Epidermal melanocyte (primary cell): ENCODE data around the gene ELF5.

Experiments used
- DNase-seq: peaks from one replicate; pipeline ENCODE4 v3.0.0; 2011; ENCODE audit warnings: low spot score; ENCODE audit not compliant: insufficient read length

Gene ELF5

DNA sequence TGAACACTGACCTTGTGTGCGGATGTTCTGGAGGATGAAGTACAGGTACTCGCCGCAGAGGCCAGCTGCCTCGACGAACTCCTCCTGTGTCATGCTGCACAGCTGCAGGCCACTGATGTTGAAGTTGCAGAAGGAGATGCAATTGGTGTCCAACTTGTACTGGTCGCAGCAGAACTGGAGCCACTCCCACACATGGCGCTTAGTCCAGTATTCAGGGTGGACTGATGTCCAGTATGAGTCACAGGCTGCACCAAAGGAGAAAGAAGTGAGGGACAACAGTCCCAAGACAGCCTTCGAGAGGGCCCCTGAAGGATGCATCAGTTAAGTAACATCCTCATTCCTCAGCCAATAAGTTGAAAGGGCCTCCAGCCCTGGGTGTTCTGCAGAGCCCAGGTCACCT is 20.1 kb downstream of the ELF5 start:
- DNase-seq: no peak

DNA sequence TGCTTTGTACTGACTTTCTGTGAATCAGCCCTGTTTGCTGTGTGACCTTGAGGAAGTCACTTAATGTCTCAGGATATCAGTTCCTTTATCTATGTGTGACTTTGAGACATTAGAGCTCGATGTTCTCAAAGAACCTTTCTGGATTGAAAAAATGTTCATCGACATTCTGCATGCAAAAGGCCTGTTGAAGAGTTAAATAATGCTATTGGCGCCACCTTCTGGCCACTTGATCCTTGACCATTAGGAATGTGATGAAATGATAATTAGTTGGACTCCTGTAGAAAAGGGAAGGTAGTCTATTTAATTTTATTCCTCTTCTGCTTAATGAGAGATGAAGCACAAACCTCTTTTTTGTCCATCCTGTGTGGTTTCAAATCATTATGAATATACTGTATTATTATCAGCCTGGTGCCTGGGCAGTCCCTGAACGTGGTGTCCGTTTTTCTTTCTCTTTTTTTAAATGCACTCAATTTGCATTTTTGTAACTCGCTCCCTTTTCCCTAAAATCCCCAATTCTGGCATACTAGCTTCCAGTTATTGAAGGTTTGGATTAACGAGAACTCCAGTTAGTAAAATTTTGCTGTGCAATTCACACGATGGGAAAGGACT is 20.7 kb downstream of the ELF5 start:
- DNase-seq: peak; percentile 71

DNA sequence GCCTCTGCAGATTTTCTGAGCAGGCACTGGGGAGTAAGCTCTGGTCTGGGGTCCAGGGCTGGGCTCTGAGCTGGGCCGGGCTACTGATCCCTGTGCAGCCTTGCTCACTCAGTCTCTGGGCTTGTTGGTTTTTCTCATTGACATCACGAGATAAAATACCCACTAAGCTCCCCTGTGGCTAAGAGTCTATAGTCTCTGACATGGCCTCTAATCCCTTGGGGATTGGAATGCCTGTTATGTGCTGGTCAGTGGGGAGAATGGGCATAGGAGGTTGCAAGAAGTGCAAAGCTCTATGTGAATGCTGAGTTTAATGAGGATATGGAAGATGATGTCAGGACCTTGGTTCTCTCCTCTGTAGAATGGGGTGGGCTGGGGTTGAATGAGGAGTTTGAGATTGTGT is 23.3 kb downstream of the ELF5 start:
- DNase-seq: no peak

DNA sequence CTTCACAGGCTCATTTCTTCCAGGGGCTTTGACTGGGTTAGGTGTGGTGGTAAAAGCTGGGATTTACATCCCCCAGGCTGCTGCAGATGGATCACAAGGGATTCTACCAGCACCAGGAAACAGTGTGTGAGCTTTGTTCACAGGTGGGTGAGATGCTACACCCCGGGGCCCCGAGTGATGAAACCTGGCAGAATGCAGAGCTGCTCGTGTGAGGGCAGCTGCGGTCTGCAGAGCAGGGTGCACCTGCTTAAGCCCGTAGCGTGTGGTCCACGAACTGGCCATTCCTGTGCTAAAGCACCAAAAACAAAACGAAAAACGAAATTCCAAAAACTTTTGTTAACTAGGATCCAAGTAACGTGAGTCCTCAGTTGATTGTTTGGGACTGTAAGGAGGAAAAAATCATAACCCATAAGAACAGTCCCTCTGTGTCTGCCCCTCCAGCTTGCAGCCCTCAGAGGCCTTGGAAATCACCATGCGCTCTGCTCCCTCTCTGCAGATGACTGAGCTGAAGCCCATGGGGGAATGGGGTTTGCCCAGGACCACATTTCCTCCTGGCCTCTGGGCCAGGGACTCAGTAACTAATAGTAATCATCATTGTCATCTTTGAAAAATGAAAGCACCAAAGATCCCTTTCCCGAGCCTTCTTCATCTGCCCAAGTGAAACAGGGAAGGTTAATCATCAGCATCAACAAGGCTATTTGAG is 24.6 kb downstream of the ELF5 start:
- no peak for DNase-seq

DNA sequence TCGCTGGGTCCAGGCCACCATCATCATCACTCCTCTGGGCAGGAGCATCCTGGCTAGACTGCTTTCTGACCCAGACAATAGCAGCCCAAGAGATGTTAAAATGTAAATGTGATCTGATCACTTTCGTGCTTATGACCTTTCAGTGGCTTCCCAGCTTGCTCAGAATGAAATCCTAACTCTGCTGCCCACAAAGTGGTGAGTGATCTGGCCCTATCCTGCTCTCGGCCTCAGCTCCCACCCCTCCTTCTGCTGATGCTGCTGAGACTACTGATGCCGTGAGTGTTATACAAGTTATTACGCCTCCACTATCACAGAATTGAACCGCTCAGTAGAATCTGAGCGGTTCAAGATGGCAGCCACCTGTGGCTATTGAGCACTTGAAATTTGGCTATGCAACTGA is 26.2 kb downstream of the ELF5 start:
- DNase-seq: no peak

DNA sequence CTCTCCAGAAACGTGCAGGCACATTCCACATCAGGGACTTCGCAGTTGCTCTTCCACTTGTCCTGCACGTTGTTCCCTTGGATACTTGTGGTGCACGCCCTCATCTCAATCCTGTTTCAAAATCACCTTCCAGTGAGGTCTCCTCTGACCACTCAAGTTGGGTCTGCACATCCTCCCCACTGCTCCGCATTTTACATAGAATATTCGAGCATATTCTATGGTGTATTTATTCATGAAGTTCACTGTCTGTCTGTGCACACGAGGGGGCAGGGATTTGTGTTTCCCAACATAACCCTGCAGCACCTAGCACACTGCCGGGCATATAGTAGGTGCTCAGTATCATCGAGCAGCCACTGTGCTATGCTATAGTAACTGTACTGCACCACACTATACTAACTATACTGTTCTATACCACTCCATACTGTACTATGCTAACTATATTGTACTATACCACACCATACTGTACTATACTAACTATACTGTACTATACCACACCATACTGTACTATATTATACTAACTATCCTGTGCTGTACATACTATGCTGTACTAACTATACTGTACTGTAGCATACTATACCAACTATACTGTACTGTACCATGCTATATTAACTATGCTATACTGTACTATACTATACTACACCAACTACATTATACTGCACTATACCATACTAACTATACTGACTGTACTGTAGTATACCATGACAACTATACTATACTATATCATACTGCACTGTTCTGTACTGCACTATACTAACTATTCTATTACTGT is 30.3 kb downstream of the ELF5 start:
- no peak for DNase-seq

DNA sequence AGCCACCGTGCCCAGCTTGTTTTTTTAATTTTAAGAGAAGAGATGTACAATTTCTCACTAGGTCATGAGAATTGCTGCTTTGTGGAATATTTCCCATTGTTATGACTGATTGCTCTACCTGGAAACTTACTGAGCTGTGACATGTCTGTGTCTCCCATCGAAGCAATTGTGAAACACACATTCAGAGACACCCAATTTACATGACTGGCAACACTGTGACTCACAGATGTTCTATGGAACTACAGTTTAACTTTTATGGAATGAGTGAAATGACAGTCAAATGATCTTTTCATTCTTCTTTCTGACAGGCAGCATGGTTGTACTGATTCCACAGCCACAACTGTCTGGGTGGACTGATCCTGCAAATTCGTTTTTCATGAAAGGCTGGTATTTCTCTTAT is 32.3 kb downstream of the ELF5 start:
- no peak for DNase-seq

DNA sequence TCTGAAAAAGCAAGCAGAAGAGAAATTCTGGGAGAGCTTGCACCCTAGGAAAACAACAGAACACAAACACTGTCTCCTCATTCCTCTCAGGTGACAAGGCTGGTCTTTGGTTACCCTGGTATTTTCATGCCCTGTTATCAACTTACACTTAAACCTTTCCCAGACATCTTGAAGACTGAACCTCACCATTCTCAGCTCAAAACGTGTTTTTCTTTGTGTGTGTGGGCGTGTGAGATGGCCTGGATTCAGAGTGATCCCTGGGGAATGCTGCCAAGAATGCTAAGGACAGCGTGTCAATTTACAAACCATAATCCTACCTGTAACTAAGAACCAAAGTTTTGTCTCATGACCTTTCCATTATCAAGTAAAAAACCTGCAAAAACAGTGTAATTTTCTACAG is 33.3 kb downstream of the ELF5 start:
- DNase-seq: no peak

DNA sequence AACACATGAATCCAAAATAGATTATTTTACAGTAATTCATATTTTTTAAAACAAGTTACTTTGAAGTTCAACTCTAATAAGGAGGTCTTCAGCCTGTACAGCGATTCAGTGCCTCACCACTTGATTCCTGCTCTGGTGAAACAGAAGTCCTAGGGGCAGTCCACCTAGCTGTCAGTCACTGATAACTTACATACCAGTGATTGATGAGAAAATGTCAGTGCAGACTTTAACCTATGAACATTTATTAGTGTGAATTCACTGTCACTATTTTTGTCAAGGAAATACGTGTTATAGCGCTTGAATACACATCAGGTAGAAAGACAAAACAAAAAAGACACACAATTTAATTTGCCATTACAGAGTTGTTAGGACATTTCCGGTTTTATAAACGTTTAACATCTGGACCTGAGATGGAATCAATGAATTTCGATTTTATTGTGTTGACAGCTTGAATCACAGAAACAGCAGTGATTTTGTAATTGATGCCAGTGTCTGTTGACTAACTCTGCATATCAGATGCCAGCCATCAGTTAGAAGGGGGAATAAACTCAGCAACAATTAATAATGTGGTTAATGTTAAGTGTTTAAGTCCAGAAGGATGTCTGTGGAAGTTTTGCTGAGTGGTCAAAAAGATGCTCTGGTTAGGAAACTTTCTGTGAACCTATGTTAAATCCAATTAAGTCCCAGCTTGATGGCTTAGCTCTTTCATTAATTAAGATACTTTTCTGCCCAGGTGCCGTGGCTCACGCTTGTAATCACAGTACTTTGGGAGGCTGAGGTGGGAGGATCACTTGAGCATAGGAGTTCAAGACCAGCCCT is 34.5 kb downstream of the ELF5 start:
- DNase-seq: no peak

DNA sequence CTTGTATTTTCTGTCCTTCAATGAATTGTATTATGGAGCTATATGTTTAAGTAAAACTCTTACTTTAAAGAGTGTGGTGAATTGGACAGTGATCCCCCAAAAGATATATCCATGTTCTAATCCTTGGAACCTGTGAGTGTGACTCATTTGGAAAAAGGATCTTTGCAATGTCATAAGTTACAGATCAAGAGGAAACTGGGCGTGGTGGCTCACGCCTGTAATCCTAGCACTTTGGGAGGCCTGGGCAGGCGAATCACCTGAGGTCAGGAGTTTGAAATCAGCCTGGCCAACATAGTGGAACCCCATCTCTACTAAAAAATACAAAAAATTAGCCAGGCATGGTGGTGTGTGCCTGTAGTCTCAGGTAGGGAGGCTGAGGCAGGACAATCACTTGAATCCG is 36.7 kb downstream of the ELF5 start:
- DNase-seq: no peak

DNA sequence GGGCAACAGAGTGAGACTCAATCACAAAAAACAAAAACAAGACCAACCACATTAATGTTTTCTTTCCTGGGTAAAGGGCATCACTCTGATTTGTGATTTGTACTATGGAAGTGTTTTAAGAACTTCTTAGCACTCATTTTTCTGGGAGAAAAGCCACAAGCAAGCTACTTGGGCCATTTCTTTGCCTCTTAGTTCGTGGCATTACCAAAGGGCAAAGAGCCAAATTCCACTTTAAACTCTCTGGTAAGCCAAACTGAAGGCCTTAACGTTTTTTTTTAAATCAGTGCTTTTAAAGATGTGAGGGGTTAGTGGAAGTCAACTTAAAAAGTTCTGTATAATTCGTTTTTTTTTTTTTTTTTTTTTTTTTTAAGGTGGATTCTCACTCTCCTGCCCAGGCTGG is 37.9 kb downstream of the ELF5 start:
- DNase-seq: no peak

DNA sequence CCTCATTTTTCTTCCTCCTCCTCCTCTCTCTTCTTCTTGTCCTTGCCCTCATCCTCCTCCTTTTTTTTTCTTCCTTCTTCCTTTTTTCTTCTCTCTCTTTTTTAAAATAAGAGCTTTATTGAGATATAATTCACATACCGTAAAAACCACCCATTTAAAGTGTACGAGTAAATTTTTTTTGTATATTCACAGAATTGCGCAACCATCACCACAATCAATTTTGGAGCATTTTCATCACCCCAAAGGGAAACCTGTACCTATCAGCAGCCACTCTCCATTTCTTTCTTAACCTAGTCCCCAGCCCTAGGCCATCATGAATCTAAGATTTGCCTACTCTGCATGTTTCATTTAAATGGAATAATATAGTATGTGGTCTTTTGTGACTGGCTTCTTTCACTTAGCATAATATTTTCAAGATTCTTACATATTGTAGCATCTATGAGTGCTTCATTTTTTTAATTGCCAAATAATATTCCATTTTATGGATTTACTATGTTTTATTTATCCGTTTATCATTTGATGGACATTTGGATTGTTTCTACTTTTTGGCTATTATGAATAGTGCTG is 39.9 kb downstream of the ELF5 start:
- no peak for DNase-seq

DNA sequence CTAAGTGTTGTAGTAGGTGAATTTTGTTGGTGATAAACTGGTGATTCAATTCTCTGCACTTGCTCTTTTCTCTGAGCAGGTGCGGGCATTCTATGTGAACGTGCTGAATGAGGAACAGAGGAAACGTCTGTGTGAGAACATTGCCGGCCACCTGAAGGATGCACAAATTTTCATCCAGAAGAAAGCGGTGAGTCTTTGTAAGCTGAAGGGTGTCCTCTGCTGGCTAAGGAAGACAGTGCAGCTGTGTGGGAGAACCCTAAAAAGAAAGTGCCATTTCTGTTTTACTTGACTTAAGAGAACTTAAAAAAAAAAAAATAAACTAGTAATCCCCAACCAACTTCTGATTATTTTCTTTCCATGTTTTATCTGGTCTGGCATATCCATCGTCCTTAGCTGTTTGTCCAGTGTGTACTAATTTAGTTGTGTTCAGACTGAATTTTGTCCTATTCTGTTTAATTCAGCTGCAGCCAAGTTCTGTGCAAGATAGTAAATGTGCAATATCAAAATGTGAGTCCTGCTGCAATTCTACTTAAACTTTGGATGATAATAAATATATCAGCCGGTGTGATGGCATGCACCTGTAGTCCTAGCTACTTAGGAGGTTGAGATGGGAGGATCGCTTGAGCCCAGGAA is 45.3 kb downstream of the ELF5 start:
- no peak for DNase-seq

DNA sequence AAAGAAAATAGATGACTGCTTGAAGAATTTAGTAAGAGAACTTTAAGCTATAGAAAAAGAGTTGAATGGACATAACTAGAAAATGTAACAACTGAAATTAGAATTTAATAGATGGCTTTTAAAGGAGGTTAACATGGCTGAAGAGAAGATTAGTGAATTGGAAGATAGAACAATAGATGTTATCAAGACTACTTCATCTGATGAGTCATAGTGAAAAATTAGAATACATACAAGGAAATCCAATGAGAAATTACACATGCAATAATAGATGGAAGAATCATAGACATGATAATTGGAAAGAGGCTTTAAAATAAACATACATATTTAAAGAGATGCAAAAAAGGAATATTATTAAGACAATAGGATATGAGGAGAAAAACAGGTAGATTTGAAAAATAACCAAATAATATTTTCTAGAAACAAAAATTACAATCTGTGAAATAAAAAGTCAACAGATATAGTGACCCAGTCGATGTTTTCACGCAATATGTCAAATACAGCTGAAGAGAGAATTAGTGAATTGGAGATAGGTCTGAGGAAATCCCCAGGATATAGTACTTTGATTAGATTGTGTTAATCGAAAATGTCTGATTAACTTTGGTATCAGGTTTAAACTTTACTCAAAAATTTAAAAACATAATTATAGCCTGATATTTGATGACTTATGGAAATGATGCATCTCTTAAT is 46.6 kb downstream of the ELF5 start:
- no peak for DNase-seq

DNA sequence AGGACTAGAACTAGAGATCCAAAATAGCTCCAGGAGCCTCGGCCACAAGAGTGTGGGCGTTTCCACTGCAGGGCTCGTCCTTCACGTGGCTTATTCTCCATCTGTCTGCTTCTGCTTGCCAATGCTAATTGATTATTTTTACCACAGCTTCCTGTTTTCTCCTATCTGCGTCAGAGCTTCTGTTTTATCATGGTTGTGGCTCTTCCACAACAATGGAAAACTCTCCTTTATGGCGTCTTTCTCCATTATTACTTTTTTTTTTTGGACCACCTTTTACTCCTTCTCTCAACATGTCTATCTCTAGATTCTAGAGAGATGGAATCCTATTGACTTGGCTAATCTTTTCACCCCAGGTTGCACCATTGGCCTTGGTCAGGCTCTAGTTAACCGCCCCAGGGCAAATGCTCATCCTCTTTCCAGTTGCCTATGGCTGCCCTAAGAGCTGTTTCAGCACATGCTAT is 49.0 kb downstream of the ELF5 start:
- DNase-seq: no peak

DNA sequence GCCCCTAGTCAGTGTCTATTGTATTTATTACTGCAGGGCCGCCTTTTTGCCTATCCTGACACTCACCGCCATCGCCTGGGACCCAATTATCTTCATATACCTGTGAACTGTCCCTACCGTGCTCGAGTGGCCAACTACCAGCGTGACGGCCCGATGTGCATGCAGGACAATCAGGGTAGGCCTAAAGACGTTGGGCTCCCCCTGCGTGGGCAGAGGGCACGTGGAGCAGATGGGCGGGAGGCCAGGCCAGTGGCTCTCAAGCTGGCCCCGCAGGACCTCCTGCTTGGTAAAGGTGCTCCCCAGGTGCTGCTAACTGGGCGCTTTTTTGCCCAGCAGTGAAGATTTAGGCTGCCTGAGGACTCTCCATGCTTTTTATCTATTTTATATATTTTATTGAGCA is 52.4 kb downstream of the ELF5 start:
- no peak for DNase-seq

DNA sequence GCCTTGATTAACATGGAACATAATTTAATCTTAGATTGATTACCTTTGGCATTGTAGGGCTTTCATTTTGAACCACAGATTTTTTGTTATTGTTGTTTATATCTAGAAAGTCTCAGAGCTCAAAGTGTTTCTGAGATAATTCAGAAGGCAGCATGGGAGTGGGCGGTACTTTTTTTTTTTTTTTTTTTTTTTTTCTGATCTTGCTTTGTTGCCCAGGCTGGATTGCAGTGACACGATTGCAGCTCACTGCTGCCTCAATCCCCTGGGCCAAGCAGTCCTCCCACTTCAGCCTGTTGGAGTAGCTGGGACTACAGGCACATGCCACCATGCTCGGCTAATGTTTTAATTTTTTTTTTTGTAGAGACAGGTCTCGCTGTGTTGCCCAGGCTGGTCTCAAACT is 53.3 kb downstream of the ELF5 start:
- no peak for DNase-seq

DNA sequence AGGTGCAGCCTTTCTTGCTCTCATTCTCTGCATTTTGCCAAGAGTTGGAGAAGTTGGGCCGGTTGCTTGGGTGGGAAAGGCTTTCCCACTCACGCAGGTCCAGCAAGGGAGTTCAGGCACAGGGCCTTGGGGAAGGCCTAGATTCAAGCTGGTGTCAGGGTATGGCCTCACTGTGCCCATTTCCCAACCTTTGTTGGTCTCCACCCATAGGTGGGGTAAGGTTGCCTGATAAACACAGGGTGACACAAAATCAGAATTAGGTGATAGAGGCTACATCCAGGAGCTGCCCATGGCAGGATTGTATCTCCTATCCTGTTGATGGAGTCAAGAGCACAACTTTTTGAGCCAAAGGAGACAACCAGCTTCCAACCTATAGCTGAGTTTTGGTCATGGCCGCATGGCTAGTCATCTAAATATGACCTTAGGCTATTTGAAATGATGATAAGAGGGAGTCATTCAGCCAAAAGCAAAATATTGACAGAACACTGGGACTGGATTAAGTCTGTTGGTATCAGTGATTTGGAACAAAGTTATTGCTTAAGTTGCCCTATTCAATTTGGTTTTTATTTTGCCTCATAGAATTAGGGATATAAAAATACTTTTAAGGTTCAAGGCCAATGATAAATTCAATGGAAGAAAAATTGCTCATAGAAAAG is 54.0 kb downstream of the ELF5 start:
- DNase-seq: no peak

DNA sequence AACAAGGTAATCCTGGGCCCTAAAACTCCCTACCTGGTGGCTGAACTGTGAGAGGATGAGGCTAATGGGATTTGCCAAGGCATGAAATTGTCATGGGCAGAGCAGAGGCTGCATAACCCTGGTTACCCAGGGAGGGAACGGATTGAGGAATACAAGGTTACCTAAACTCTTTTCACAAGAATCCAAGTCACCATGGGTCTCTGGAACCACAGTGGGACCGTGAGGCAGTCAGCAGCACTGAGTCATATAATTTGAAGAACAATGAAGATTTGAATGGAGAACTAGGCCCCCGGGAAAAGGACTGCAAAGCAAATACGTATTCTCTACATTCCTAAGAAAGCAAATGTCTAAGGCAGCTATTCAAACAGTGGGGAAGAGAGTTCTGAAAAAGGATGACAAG is 55.1 kb downstream of the ELF5 start:
- no peak for DNase-seq

DNA sequence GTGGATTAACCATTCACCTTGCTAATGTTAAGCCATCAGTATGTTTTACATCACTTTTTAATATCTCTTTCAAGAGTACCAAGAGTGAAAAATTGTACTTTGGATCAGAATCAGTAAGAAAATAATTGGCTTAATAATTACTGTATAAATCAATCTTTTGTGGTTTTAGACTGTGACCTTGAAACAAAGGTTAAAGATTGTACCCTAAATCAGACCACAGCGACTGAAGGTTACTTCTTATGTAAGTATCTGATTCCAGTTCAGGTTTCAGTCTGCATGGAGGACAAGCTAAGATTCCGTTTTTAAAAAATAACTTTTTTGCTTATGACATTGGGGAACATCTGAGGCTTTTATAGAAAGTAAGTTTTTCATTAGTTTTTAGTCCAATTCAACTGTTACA is 56.0 kb downstream of the ELF5 start:
- no peak for DNase-seq
